GM21526 (cell line): Measurements from ENCODE around the gene GALNT18.
A peak's percentile ranks its signal among the peaks of the same experiment; 100 is the strongest.

Experiments used
- ATAC-seq: cut with Tn5 transposase; IDR thresholded peaks from one replicate; pipeline ENCODE4 v1.9.1; 2021; ENCODE audit warnings: moderate library complexity; ENCODE audit not compliant: unreplicated experiment, low FRiP score

Gene GALNT18

DNA sequence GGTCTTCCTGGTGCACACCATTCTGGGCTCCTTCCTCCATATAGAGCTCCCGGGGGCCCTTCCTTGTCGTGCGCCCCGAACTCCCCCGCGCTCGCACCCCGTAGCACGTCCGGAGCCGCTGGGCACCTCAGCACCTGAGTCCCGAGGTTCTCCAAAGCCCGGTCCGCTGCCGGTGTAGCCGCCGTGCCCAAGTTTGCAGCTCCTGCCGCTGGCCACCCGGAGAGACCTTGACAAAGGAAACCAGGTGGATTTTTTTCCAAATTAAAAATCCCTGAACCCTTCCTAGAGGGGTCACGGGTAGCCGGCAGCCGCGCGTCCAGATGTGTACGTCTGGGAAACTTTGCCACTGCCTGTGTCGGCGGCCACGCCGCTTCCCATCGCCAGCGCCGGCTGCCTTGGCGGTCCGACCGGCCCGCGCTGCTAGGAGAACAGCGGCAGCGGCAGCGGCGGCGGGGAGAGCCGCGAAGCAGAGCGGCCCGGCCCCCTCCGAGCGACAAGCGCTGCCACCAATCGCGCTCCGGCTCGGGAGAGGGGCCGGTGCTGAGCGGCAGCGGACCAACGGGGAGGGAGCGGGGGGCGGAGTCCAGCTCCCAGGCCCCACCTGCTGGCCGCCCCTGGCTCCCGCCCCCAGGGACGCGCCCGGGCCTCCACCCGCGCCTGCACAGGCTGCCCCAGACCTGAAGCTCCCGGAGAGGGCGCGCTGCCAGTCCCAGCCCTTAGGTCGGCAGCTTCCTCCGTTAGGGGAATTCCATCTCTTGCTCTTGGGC, at the start of gene GALNT18:
Gene GALNT18 (minus strand): TSS at position 433 of the 767 bp plus-strand sequence.
- ATAC-seq, result peak; percentile 91

DNA sequence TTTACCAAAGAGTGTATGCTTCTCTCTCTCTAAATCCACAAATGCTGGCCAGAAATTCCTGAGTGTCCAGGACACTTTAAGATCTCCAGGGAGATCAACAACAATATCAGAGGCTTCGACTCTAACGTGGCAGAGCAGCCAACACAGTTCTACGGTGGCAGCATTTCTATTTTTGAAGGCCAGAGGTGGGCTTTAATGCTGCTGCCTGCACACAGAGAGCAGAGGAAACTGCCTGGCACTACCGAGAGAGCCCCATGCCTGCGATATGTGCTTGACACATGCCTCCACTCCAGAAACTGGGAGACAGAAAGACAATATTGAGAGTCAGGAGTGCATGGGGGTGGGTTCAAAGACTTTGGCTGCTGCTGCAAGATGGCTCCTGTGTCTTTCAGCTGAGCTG, 48.8 kb upstream of the GALNT18 start:
- no peak for ATAC-seq

DNA sequence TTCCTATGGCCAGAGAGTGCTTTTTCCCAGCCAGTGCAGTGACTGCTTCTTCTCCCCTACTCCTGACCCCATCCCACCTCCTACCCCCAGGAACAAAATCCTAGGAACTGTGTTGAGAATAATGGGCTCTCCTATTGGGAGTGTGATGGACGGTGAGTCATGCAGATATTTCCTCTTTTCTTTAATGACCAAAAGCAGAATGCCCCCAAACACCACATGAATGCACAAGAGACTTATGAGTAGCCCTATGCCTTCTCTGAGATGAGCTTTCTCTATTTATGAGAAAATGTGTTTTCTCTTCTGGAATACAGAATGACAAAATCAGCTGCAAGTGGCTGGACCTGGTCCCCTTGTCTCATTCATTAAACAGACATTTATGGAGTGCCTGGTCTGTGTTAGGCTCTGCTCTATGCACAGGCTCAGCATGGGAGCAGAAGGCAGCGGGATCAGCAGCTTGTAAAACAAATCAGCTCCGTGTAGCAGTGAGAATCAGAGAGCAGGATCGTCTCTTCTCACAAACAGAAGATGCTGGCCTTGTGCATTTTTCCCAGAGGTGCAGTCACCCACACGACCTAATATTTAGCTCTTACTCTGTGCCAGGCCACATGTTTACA, 47.5 kb upstream of the GALNT18 start:
- no peak for ATAC-seq

DNA sequence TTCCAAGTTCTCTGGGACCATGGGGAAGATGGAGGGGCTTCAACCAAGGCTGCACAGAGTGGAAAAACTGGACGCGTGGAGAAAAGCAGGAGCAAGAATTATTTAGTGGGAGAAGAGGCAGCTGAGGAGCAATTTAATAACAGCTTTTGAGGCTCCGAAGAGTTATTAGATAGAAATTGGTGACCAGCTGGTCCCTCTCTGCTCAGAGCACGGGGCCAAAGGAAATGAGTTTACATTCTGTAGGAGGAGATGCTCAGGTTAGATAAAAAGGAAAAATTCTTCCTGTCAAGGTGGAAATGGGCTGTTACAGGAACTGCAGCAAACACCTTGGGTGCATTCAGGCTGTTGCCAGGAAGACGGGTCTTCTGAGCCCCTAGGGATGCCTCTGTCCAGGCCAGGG, 47.0 kb upstream of the GALNT18 start:
- no peak for ATAC-seq

DNA sequence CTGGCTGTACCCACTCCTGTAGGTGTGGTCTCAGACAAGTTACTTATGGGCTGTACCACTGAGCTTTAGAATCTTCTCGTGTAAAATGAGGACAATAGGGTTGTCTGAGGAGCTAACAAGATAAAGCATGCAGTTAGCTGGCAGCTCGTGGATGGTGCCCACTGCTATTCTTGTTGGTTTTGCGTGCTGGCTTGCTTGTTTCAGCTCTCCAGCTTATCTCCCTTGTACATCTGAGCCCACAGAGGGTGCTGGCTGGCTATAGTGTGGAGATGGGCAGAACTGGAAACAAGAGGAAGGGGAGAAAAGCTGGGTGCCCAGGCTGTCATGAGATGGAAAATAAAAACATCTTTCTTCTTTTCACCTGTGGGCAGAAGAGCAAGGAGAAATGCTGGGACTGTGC, 46.5 kb upstream of the GALNT18 start:
- ATAC-seq, result no peak

DNA sequence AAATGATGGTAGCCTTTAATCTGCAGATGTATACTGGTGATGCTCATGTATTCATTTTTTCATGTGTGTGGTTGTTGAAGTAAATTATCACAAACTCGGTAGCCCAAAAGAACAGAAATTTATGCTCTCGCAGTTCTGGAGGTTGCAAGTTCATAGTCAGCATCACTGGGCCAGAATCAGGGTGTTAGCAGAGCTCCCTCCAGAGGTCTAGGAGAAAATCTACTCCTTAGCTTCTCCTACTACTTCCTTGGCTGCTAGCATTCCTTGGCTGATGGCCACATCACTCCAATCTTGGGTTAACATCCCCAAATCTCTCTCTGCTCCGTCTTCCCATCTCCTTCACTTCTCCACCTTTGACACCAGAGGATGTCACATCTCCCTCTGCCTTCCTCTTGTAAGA, 45.3 kb upstream of the GALNT18 start:
- ATAC-seq, result no peak

DNA sequence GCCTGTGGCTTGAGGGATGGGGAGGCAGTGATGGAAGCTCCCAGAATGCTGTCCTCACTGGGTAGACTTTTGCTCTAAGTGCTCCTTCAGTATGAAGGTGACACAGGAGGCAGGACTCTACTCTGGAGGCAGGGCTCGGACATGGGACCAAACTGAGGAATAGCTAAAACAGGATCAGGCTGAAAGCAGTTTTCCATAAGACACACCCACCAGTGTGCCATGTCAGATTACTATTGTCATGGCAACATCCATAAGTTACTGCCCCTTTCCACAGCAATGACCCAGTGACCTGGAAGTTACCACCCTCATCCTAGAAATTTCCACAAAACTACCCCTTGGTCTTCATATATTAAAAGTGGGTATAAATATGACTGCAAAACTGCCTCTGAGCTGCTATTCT, 43.6 kb upstream of the GALNT18 start:
- ATAC-seq, result no peak

DNA sequence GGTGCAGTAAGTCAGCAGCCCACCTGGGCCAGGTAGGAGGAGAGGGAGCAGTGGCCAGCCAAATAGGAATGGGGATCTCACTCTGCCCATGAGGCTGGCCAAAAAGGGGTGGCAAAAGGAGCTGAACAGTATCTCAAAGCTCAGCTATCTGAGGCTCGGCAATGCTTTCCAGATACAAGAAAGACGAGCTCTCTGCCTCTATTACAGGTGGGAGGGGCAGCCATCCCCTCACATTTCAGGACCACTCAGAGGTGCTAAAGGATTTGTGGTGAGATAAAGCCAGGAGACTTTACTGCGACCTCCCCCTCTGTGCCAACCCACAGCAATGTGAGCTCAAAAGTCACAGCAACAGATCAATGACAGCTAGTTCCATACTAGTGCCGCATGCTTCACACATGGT, 42.1 kb upstream of the GALNT18 start:
- ATAC-seq, result no peak

DNA sequence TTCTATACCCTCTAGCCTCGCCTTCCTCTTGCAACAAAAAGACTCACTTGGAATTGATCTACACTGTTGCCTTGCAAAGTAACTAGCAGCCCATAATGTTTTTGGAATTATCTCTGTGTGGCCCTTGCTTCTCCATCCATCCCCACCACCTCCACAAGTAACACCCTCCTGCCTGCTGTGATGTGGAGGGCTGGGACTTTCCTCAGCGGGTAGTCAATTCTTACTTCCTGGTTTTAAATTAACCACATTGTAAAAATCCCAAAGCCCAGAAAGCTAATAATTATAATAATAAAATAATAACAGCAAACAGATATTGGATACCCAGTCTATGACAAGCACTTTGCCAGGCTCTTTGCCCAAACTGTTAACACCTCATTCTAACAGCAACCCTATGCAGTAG, 40.8 kb upstream of the GALNT18 start:
- no peak for ATAC-seq

DNA sequence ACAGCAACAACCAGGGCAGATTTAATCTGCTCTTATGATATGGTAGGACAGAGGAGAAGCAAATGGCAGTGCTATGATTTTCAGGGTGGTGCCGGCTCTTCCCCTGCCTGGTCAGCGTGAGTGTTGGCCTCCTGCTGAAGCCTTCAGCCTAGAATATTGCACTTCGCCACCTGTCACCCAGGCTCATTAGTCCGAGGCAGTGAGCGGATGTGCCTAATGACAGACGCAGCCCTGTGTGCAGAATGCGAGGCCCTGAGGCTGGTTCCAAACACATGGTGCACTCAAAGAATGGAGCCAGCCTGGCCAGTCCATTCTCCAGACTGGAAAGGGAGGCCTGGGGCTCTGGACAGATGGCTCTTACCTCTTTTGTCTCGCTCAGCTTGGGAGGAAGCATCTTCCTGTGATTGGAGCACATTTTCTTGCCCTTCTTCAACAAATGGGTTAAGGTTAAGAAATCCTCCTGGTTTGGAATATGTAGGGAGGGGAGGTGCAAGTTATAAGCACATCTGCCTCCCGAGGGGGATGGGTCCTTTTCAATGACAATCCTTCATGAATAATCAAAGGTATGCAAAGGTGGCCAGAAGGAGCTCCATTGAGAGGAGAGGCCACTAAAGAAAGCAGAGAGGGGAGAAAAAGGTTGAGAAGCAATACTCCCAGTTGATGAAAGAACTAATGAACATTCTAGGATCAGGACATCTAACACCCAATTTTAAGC, 39.7 kb upstream of the GALNT18 start:
- ATAC-seq, result no peak

DNA sequence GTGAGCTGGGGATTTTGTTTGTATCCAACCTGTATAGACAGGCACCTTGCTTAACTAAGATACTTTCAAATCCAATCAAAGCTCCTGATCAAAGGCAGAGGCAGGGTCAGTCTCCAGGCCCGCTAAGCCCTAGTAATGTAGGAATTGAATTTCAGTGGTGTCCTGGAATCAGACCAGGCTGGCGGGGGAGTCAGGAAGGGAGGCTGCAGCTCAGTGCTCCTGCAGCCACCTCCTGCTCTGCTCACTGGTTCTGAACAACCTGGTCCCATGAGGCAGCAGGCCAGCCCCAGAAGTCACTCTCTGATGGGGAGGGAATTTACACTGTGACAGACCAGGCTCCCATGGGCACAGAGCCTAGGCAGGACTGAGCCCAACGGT, 38.5 kb upstream of the GALNT18 start:
- no peak for ATAC-seq

DNA sequence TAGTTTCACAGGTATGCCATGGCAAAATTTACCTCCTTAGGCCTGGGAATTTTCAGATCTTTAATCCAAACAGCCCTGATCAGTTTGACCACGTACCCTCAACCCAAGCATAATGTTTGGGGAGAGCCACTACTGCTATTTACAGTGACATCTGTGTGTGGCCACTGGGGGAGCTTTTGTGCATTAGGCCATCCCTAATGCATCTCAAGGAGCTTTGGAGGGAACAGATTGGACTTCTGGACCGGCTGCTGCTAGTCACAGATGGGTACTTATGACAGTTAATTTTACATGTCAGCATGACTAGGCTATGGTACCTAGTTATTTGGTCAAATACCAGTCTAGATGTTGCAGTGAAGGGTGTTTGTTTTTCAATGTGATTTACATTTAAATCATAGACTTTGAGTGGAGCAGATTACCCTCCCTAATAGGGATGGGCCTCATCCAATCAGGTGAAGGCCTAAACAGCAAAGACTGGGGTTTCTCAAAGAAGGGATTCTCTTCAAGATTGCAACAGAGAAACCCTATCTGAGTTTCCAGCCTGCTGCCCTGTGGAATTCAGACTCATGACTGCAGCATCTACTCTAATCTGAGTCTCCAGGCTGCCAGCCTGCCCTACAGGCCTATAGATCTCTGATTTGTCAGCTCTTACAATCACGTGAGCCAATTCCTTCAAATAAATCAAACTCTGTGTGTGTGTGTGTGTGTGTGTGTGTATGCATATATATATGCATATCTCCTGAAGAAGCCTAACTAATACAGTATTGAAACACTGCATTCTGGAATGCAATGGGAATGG, 38.0 kb upstream of the GALNT18 start:
- no peak for ATAC-seq

DNA sequence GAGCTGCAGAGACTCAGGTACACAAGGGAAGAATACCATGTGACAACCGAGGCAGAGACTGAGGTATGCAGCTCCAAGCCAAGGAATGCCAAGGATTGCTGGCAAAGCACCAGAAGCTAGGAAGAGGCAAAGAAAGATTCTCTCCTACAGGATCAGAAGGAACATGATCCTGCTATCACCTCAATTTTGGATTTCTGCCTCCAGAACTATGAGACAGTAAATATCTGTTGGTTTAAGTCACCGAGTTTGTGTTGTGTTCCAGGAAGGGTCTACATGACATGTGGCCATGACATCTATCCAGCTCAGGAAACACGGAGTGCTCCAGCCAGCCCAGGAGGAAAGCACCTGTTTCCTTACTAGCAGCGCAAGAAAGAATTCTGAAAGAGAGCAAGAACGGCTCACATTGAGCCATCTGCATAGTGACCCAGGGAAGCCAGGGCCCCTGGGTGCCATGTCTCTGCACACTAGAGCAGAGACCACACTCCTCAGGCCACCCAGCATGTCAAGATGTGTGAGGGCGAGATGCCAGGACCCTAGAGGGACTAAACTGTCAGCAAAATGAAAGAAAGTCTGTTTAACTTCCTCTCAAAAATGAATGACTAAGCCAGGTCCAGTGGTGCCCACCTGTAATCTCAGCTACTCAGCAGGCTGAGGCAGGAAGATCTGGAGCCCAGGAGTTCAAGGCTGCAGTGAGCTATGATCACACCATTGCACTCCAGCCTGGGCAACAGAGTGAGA, 35.6 kb upstream of the GALNT18 start:
- no peak for ATAC-seq

DNA sequence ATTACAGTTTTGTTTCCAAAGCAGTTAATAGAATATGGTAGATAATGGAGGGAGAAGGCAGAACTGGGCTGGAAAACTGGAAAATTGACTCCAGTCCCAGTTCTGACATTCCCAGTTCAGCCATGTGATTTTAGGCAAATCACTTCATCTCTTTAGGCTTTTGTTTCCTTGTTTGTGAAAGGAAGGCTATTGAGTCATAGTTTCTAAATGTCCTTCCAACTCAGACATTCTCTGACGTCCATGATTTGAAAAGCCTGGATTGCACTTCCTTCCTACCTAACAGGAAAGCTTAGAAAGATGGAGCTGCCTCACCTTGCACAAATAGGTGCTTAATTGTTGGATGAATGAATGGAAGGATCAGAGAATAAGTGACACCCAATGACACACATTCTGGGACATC, 19.8 kb upstream of the GALNT18 start:
- no peak for ATAC-seq

DNA sequence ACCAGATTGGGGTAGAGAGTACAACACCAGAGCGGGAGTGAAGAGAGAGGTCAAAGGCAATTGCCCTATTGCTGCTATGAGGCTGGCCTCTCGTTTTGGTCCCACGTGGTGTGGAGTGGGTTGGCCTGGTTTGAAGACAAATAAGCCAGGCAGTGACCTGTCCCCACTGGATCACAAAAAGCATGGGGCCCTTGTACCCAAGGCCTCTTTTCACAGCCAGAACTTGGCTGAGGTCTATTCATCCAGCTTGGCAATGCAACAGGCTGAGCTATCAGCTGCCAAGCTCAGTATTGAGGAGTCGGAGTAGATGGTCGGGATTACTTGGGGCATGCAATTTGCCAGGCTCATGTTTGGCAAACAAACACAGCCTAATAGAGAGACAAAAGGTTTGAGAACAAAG, 19.2 kb upstream of the GALNT18 start:
- ATAC-seq, result no peak

DNA sequence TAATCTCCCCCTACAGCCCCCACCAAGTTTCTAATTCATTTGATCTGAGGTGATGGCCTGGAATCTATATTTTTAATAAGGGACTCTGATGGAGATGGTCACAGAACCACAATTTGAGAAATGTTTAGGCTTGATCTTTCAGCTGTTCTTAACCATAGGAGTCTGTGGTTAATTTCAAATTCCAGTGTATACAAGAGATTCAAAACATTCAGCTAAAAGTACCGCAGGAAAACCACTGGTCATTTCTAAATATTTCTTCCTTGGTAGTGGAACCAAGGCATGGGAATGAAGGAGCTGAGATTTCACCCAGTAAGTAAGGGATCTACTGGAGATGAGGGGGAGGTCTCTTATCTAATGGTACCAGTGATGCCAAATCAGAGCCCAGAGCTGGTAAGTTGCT, 18.3 kb upstream of the GALNT18 start:
- no peak for ATAC-seq

DNA sequence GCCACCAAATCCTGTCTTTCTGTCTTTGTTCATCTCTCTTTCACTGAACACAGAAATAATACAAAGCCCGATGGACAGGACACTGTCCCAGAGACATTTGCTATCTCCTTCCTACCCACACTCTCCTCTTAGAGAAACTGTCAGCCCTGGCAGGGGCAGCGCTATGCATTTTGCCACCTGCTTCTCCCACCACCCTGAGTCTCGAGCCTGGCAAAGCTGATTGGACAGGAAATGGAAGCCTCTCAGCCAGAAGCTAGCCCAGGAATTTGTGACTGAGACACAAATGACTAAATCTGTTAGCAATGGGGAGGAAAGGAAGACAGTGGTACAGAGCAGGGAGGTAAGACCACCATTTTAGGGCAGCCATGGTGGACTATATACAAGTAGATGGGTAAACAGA, 14.9 kb upstream of the GALNT18 start:
- ATAC-seq, result no peak

DNA sequence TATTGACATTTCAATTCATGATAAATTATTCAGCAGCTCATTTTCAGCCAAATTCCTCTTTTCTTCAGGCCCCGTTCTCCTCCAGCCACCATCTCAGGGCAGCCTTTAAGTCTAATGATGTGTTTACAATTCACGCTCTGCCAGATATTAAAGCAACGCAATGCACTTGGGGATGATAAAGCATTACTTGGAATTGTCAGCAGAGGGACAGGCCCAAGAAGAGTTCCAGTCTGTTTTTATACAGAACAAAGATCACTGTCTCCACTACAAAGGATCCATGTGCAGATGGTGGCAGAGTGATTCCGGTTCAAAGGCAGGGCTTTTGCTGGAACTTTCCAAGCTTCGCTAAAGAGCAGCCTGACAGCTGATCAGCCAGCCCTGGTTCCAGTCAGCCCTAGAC, 13.6 kb upstream of the GALNT18 start:
- ATAC-seq, result no peak

DNA sequence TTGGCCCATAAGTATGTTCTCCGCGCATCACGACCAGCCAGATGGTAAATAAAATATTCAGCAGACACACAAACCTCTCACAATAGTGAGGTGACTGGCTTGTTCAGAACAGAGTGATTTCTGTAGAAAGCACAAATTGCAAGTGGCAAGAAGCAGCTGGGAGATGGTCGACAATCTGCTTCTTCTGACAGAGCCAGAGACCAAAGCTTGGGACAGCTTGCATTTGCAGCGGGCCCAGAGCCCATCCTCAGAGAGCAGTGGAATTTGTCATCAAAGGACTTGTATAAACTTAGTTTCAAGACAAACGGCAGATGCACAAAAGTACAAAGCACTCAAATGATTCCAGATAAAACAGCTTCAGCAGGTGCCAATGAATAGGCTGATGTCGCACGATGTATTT, 7.6 kb upstream of the GALNT18 start:
- ATAC-seq, result no peak

DNA sequence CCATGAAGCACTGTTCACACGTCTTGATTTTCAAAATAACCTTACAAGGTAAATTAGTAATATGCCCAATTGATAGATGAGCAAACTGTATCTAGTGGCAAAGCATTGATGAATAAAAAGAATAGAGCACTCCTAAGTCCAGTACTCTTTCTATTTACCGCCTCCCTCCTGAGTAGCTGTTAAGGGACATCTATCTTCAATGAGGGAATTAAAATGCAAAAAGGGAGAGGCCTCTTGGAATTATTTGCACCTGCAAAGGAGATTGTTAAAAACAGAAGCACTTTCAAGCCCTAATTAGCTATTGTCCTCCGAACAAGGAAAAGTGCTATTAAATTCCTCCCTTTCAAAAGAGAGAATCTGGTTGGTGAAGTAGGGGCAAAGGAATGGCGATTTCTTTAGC, 6.8 kb upstream of the GALNT18 start:
- no peak for ATAC-seq
